OCI-LY3 (cell line): Measurements from ENCODE around the gene EEF2K.

Experiments
- H2AFZ ChIP-seq: fragments of 200-600, 300-600 bp; shearing (Covaris generic); 2 replicates; pipeline ENCODE4 v1.6.0; 2014; ENCODE audit warnings: antibody characterized with exemption, low read depth, low read length
- H3K27ac ChIP-seq: fragments of 200-600, 300-600 bp; sonication (generic); 2 replicates; pipeline ENCODE4 v1.5.1; 2014; ENCODE audit warnings: mild to moderate bottlenecking, low read length, moderate library complexity, mixed read lengths
- H3K27me3 ChIP-seq: fragments of 200-600, 300-600 bp; sonication (generic); 2 replicates; pipeline ENCODE4 v1.6.1; 2014; ENCODE audit warnings: low read depth, low read length, mixed read lengths
- H3K36me3 ChIP-seq: fragments of 200-600, 300-600 bp; sonication (generic); replicated peaks from 2 replicates; pipeline ENCODE3; 2014; ENCODE audit warnings: low read depth, low read length, mixed read lengths
- H3K4me1 ChIP-seq: fragments of 300-600, 200-600 bp; sonication (generic); 2 replicates; pipeline ENCODE4 v1.6.1; 2014; ENCODE audit warnings: low read length, mixed read lengths
- H3K4me2 ChIP-seq: fragments of 200-600, 300-600 bp; sonication (generic); 2 replicates; pipeline ENCODE4 v1.6.1; 2014; ENCODE audit warnings: low read length, mixed read lengths
- H3K4me3 ChIP-seq: fragments of 300-600, 200-600 bp; sonication (generic); 2 replicates; pipeline ENCODE4 v1.5.1; 2014; ENCODE audit warnings: antibody characterized with exemption, mild to moderate bottlenecking, low read length, moderate library complexity
- H3K79me2 ChIP-seq: fragments of 300-600, 200-600 bp; shearing (Covaris generic); 2 replicates; pipeline ENCODE4 v1.6.1; 2014; ENCODE audit warnings: mild to moderate bottlenecking, low read length, mixed read lengths
- H3K9ac ChIP-seq: fragments of 300-600, 200-600 bp; shearing (Covaris generic); 2 replicates; pipeline ENCODE4 v1.6.0; 2014; ENCODE audit warnings: mild to moderate bottlenecking, low read length, moderate library complexity
- H3K9me3 ChIP-seq: fragments of 200-600, 300-600 bp; shearing (Covaris generic); 2 replicates; pipeline ENCODE4 v1.6.1; 2014; ENCODE audit warnings: low read length, mixed read lengths; ENCODE audit not compliant: insufficient read depth
- H4K20me1 ChIP-seq: fragments of 200-600, 300-600 bp; sonication (generic); 2 replicates; pipeline ENCODE4 v1.6.1; 2016; ENCODE audit warnings: low read length, mixed read lengths; ENCODE audit not compliant: insufficient read depth
- EZH2phosphoT487 ChIP-seq: fragments of 200-600 bp; shearing (Covaris generic); IDR thresholded peaks from 2 replicates; pipeline ENCODE4 v1.6.1; 2018; ENCODE audit warnings: antibody characterized with exemption, mixed run types, low read depth
- TF ChIP-seq, protein P1 (sequence below): fragments of 200-600, 300-600 bp; sonication (generic); IDR thresholded peaks from 2 replicates; pipeline ENCODE4 v1.5.1; 2014; ENCODE audit warnings: antibody characterized with exemption, low read length, low read depth

EEF2K gene

DNA sequence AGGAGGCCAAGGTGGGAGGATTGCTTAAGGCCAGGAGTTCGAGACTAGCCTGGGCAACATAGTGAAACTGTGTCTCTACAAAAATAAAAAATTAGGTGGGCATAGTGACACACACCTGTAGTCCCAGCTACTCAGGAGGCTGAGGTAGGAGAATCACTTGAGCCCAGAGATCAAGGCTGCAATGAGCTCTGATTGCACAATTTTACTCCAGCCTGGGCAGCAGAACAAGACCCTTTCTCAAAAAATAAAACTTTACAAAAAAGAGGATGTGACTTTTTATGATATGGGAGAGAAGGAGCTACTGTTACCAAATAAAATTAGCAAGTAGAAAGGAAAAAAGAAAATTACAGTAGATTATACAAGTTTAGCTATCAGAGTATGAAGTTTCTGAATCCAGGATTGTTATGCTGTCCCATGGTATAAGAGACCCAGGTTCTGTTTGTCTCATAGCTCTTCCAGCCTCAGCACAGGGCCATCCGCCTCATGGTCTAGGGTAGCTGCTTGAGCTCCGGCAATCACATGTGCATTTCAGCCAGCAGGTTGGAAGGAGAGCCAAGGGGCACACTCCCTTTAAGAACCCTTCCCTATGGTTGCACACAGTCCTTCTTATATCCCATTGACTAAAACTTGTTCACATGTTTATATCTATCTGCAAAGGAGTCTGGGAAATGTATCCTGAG, 13.5 kb downstream of the EEF2K start:
- Histone ChIP-seq H4K20me1 (peaks cover 70% of the 10 kb centered on the region), H3K27ac (no peak overlapping the region), H3K4me1 (no peaks in the 10 kb centered on the region), H3K9ac (no peak overlapping the region), H2AFZ (no peak overlapping the region), H3K79me2 (peaks cover 100% of the 10 kb centered on the region), H3K9me3 (no peaks in the 10 kb centered on the region), H3K4me2 (no peak overlapping the region), H3K27me3 (no peaks in the 10 kb centered on the region), H3K4me3 (no peak overlapping the region), H3K36me3 (peaks cover 40% of the 10 kb centered on the region)
- TF ChIP-seq, protein P1, sequence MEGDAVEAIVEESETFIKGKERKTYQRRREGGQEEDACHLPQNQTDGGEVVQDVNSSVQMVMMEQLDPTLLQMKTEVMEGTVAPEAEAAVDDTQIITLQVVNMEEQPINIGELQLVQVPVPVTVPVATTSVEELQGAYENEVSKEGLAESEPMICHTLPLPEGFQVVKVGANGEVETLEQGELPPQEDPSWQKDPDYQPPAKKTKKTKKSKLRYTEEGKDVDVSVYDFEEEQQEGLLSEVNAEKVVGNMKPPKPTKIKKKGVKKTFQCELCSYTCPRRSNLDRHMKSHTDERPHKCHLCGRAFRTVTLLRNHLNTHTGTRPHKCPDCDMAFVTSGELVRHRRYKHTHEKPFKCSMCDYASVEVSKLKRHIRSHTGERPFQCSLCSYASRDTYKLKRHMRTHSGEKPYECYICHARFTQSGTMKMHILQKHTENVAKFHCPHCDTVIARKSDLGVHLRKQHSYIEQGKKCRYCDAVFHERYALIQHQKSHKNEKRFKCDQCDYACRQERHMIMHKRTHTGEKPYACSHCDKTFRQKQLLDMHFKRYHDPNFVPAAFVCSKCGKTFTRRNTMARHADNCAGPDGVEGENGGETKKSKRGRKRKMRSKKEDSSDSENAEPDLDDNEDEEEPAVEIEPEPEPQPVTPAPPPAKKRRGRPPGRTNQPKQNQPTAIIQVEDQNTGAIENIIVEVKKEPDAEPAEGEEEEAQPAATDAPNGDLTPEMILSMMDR = no peak
- TF ChIP-seq EZH2phosphoT487 = no peak

- peaks cover 38% of the 10 kb centered on the region for H3K36me3 ChIP-seq
- no peak overlapping the region for H3K4me2 ChIP-seq
- no peaks in the 10 kb centered on the region for H3K27me3 ChIP-seq
- no peaks in the 10 kb centered on the region for H3K4me1 ChIP-seq
- no peak overlapping the region for H3K4me3 ChIP-seq
- H3K9me3 ChIP-seq = no peaks in the 10 kb centered on the region
- peaks cover 68% of the 10 kb centered on the region for H4K20me1 ChIP-seq
- TF ChIP-seq, protein P1 = no peak
- no peak for TF ChIP-seq EZH2phosphoT487
- no peak overlapping the region for H3K27ac ChIP-seq
- no peak overlapping the region for H2AFZ ChIP-seq
- H3K79me2 ChIP-seq = peaks cover 100% of the 10 kb centered on the region
- H3K9ac ChIP-seq = no peak overlapping the region
These were observed 14.0 kb downstream of the EEF2K start for GRCh38 chr16:22220069-22220440.

GRCh38 chr16:22220714-22221113, 14.6 kb downstream of the EEF2K start:
- H3K79me2 ChIP-seq = peaks cover 100% of the 10 kb centered on the region
- H3K27ac ChIP-seq = no peak overlapping the region
- no peaks in the 10 kb centered on the region for H3K27me3 ChIP-seq
- peaks cover 69% of the 10 kb centered on the region for H4K20me1 ChIP-seq
- no peak overlapping the region for H2AFZ ChIP-seq
- no peak for TF ChIP-seq EZH2phosphoT487
- TF ChIP-seq, protein P1 = no peak
- no peak overlapping the region for H3K4me2 ChIP-seq
- H3K4me3 ChIP-seq = no peak overlapping the region
- H3K36me3 ChIP-seq = peaks cover 38% of the 10 kb centered on the region
- H3K9ac ChIP-seq = no peak overlapping the region
- no peaks in the 10 kb centered on the region for H3K9me3 ChIP-seq
- H3K4me1 ChIP-seq = no peaks in the 10 kb centered on the region

- no peak for TF ChIP-seq EZH2phosphoT487
- TF ChIP-seq, protein P1 = no peak
- Histone ChIP-seq H3K27ac (no peak overlapping the region), H2AFZ (no peak overlapping the region), H4K20me1 (peaks cover 63% of the 10 kb centered on the region), H3K4me1 (no peaks in the 10 kb centered on the region), H3K36me3 (peaks cover 37% of the 10 kb centered on the region), H3K9me3 (no peaks in the 10 kb centered on the region), H3K4me3 (no peak overlapping the region), H3K9ac (no peak overlapping the region), H3K79me2 (peaks cover 94% of the 10 kb centered on the region), H3K27me3 (no peaks in the 10 kb centered on the region), H3K4me2 (no peak overlapping the region)
These were observed 15.9 kb downstream of the EEF2K start for GRCh38 chr16:22222006-22222405.
